Cardiac fibroblast (primary cell): ENCODE results near the gene SLCO2A1.
A peak's percentile ranks its signal among the peaks of the same experiment; 100 is the strongest.

ENCODE experiments used
- DNase-seq, 2 donors: peaks; one replicate each; pipeline versions ENCODE4 v3.0.0 to v3.0.0-alpha.2; 2010; ENCODE audit warnings: low read depth in 2 of 2
- H3K4me3 ChIP-seq, 2 donors: replicated peaks in 1 of 2; 1 replicate in 1 of 2; 2 replicates in 1 of 2; pipeline ENCODE4 v1.5.1; 2011; ENCODE audit warnings: low read depth in 2 of 2, low read length in 2 of 2, mild to moderate bottlenecking in 2 of 2, moderate library complexity in 1 of 2
- TF ChIP-seq, protein P1 (sequence below): IDR thresholded peaks from one replicate; pipeline ENCODE4 v1.5.1; 2011; ENCODE audit warnings: low read depth, mild to moderate bottlenecking, low read length, inconsistent platforms

The SLCO2A1 gene

GRCh38 chr3:134013280-134013679, 16.4 kb downstream of the SLCO2A1 start:
- TF ChIP-seq, protein P1, sequence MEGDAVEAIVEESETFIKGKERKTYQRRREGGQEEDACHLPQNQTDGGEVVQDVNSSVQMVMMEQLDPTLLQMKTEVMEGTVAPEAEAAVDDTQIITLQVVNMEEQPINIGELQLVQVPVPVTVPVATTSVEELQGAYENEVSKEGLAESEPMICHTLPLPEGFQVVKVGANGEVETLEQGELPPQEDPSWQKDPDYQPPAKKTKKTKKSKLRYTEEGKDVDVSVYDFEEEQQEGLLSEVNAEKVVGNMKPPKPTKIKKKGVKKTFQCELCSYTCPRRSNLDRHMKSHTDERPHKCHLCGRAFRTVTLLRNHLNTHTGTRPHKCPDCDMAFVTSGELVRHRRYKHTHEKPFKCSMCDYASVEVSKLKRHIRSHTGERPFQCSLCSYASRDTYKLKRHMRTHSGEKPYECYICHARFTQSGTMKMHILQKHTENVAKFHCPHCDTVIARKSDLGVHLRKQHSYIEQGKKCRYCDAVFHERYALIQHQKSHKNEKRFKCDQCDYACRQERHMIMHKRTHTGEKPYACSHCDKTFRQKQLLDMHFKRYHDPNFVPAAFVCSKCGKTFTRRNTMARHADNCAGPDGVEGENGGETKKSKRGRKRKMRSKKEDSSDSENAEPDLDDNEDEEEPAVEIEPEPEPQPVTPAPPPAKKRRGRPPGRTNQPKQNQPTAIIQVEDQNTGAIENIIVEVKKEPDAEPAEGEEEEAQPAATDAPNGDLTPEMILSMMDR: no peak
- DNase-seq: no peak
- no peak overlapping the region for H3K4me3 ChIP-seq

GRCh38 chr3:134009345-134010000, 20.3 kb downstream of the SLCO2A1 start:
- DNase-seq: peak; percentile 56 to 60
- TF ChIP-seq, protein P1: no peak
- no peak overlapping the region for H3K4me3 ChIP-seq

DNA sequence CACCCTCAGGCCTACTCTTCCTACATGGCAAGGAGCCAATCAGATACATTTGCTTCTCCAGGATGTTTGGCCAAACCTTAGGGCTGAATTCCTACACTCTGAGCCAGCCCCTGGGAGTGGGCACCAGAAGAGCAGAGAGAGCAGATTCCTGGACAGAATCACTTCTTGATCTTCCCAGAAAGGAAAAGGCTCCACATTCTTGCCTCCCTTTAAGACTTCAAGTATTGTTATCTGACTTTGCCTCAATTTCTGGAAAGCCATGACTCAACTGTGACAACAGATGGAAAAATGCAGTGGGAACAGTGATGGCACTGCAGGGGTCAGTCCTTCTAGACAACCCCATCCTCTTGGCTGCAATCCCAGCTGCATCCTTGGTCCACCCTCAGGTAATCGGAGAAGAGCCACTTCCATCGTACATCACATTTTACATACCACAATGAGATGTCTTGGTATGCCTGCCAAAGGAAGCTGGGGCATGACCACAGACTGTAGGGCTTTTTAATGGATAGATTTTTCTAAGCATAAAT, 21.0 kb downstream of the SLCO2A1 start:
- no peak overlapping the region for H3K4me3 ChIP-seq
- TF ChIP-seq, protein P1: no peak
- peak; percentile 66 to 87 for DNase-seq

- no peak for DNase-seq
- TF ChIP-seq, protein P1: no peak
- H3K4me3 ChIP-seq: no peak overlapping the region
Observed at GRCh38 chr3:134007819-134008218, 21.9 kb downstream of the SLCO2A1 start.

DNA sequence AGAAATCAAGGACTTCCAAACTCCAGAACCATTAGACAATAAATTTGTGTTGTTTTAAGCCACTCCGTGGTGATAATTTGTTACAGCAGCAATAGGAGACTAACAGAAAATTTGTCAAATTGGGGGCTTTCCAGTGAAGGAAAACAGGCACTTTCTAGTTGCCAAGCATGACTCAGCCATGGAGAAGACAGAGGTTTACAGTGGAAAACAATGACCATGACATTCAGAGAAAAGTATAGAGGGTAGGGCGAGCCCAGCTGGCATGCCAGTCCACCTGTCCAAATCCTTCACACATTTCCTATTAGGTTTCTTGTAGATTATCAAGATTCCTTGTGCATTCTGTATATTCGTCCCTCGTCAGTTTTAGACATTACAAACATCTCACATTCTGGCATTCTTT, 24.9 kb downstream of the SLCO2A1 start:
- no peak overlapping the region for H3K4me3 ChIP-seq
- TF ChIP-seq, protein P1: no peak
- DNase-seq: peak; percentile 34 to 37

GRCh38 chr3:134003066-134003465, 26.7 kb downstream of the SLCO2A1 start:
- no peak overlapping the region for H3K4me3 ChIP-seq
- DNase-seq: no peak
- TF ChIP-seq, protein P1: no peak
